A549 (cell line): Measurements from ENCODE around the gene DDN. TPM values are rescaled to one million over a fixed set of nuclear protein-coding genes. Genes with fewer than 3 reads are reported as not detected.

Experiments used
- ATAC-seq, 2 experiments: fragments of 200-7000 bp in 1 of 2; fragments of >200 bp in 1 of 2; cut with Nextera tagmentation in 1 of 2; cut with Tn5 transposase in 1 of 2; 3 replicates each; pipeline versions ENCODE4 v1.8.0 to v1.9.1; 2018 to 2020; ENCODE audit warnings: mild to moderate bottlenecking in 1 of 2, moderate library complexity in 1 of 2
- CTCF ChIA-PET: fragments of 300-600 bp; sonication (Branson Sonifier 250); formaldehyde crosslinking; extraction: SDS; loops from one replicate; lab custom pipeline; 2021; ENCODE audit warnings: antibody characterized with exemption, inconsistent platforms; lab: Yijun Ruan, JAX
- POLR2A ChIA-PET: fragments of 350-600 bp; formaldehyde crosslinking; extraction: SDS; loops from one replicate; lab custom pipeline; 2021; ENCODE audit warnings: antibody characterized with exemption, inconsistent platforms; lab: Yijun Ruan, JAX
- DNase-seq, 2 experiments: peaks; one replicate each; pipeline versions ENCODE4 v3.0.0 to v3.0.0-alpha.2; 2011 to 2016; ENCODE audit warnings: low read depth in 1 of 2, low spot score in 1 of 2
- FAIRE-seq: peaks from 2 replicates; lab custom pipeline; 2011; peaks lifted over from hg19 to GRCh38; lab: Jason Lieb, UNC
- H3K27ac ChIP-seq, 2 experiments: fragments of >200 bp; sonication (Bioruptor Twin); formaldehyde crosslinking; 3 replicates each; pipeline ENCODE4 v1.5.1; 2016 to 2017
- H3K4me1 ChIP-seq: fragments of >200 bp; sonication (Bioruptor Twin); formaldehyde crosslinking; 3 replicates; pipeline ENCODE4 v1.6.1; 2016
- H3K4me2 ChIP-seq: fragments of >200 bp; sonication (Bioruptor Twin); formaldehyde crosslinking; 3 replicates; pipeline ENCODE4 v1.6.1; 2016
- H3K4me3 ChIP-seq: fragments of >200 bp; sonication (Bioruptor Twin); formaldehyde crosslinking; 3 replicates; pipeline ENCODE4 v1.5.1; 2016
- H3K9me3 ChIP-seq: fragments of >200 bp; sonication (Bioruptor Twin); formaldehyde crosslinking; 3 replicates; pipeline ENCODE4 v1.6.1; 2016
- CBX2 ChIP-seq: fragments of 200-600 bp; sonication (generic); IDR thresholded peaks from 2 replicates; pipeline ENCODE4 v1.6.1; 2016; ENCODE audit warnings: low read depth, mild to moderate bottlenecking, borderline replicate concordance
- CBX8 ChIP-seq: fragments of 200-600 bp; sonication (generic); IDR thresholded peaks from 2 replicates; pipeline ENCODE4 v1.6.1; 2016
- CEBPB ChIP-seq, 2 experiments: fragments of >200 bp in 1 of 2; sonication (Bioruptor Twin) in 1 of 2; formaldehyde crosslinking in 1 of 2; IDR thresholded peaks; 2 replicates each; pipeline ENCODE4 v1.6.1; 2012 to 2016
- CHD2 ChIP-seq: fragments of 150-350 bp; IDR thresholded peaks from 2 replicates; pipeline ENCODE4 v1.6.1; 2014; ENCODE audit warnings: low read length; ENCODE audit not compliant: partially characterized antibody
- E2F6 ChIP-seq: IDR thresholded peaks from 2 replicates; pipeline ENCODE4 v1.6.1; 2012; ENCODE audit warnings: low read depth, borderline replicate concordance
- EHF ChIP-seq: fragments of 250-450 bp; sonication (Bioruptor Pico); IDR thresholded peaks from 2 replicates; pipeline ENCODE4 v1.5.0; 2020; ENCODE audit warnings: mild to moderate bottlenecking
- EHMT2 ChIP-seq: fragments of 200-600 bp; sonication (generic); IDR thresholded peaks from 2 replicates; pipeline ENCODE4 v1.6.1; 2016; ENCODE audit warnings: antibody characterized with exemption, low read depth, mild to moderate bottlenecking, moderate library complexity
- EP300 ChIP-seq, 2 experiments: fragments of >200 bp; sonication (Bioruptor Twin); formaldehyde crosslinking; IDR thresholded peaks; 2 replicates in 1 of 2; 3 replicates in 1 of 2; pipeline ENCODE4 v1.6.1; 2016 to 2017
- ESRRA ChIP-seq: fragments of 150-350 bp; IDR thresholded peaks from 2 replicates; pipeline ENCODE4 v1.6.1; 2014; ENCODE audit warnings: mild to moderate bottlenecking, low read length, borderline replicate concordance
- FOSL2 ChIP-seq, 2 experiments: fragments of 450-650 bp in 1 of 2; fragments of >200 bp in 1 of 2; sonication (Bioruptor Twin) in 1 of 2; formaldehyde crosslinking; IDR thresholded peaks; 2 replicates each; pipeline versions ENCODE4 v1.5.0 to v1.6.1; 2016 to 2020; ENCODE audit warnings: mild to moderate bottlenecking in 1 of 2, moderate library complexity in 1 of 2
- FOXS1 ChIP-seq: fragments of 250-450 bp; sonication (Bioruptor Pico); IDR thresholded peaks from 2 replicates; pipeline ENCODE4 v1.5.0; 2020; ENCODE audit warnings: mild to moderate bottlenecking, moderate library complexity
- GATA3 ChIP-seq: IDR thresholded peaks from 2 replicates; pipeline ENCODE4 v1.6.1; 2012; ENCODE audit warnings: borderline replicate concordance
- HEYL ChIP-seq: fragments of 250-450 bp; sonication (Bioruptor Pico); IDR thresholded peaks from 2 replicates; pipeline ENCODE4 v1.8.0; 2021; ENCODE audit warnings: mild to moderate bottlenecking, moderate library complexity
- HOXA7 ChIP-seq: fragments of 250-450 bp; sonication (Bioruptor Pico); IDR thresholded peaks from 2 replicates; pipeline ENCODE4 v1.5.0; 2020; ENCODE audit warnings: mild to moderate bottlenecking, moderate library complexity
- HOXB13 ChIP-seq: fragments of 250-450 bp; sonication (Bioruptor Pico); IDR thresholded peaks from 2 replicates; pipeline ENCODE4 v1.5.0; 2020; ENCODE audit warnings: low read depth, mild to moderate bottlenecking, moderate library complexity
- HOXB5 ChIP-seq: fragments of 250-450 bp; sonication (Bioruptor Pico); IDR thresholded peaks from 2 replicates; pipeline ENCODE4 v1.5.0; 2020; ENCODE audit warnings: mild to moderate bottlenecking, moderate library complexity
- JUNB ChIP-seq: fragments of >200 bp; sonication (Bioruptor Twin); formaldehyde crosslinking; IDR thresholded peaks from 2 replicates; pipeline ENCODE4 v1.6.1; 2016
- KDM1A ChIP-seq: fragments of 200-600 bp; sonication (generic); IDR thresholded peaks from 2 replicates; pipeline ENCODE4 v1.6.1; 2016; ENCODE audit warnings: low read depth, mild to moderate bottlenecking
- MAFK ChIP-seq: fragments of 450-650 bp; IDR thresholded peaks from 2 replicates; pipeline ENCODE4 v1.6.1; 2014; ENCODE audit not compliant: partially characterized antibody
- MAZ ChIP-seq: fragments of 150-350 bp; IDR thresholded peaks from 2 replicates; pipeline ENCODE4 v1.6.1; 2014; ENCODE audit warnings: antibody characterized with exemption, low read depth, low read length, borderline replicate concordance
- NPAS2 ChIP-seq: fragments of 250-450 bp; sonication (Bioruptor Pico); IDR thresholded peaks from 2 replicates; pipeline ENCODE4 v1.8.0; 2022; ENCODE audit warnings: mild to moderate bottlenecking, moderate library complexity, borderline replicate concordance
- RARB ChIP-seq: fragments of 250-450 bp; sonication (Bioruptor Pico); IDR thresholded peaks from 2 replicates; pipeline ENCODE4 v1.8.0; 2021; ENCODE audit warnings: mild to moderate bottlenecking, moderate library complexity
- RCOR1 ChIP-seq: fragments of 150-350 bp; IDR thresholded peaks from 2 replicates; pipeline ENCODE4 v1.6.1; 2014; ENCODE audit warnings: antibody characterized with exemption, low read length, low read depth
- RFX5 ChIP-seq: fragments of 450-650 bp; IDR thresholded peaks from 2 replicates; pipeline ENCODE4 v1.7.1; 2014; ENCODE audit warnings: antibody characterized with exemption, mild to moderate bottlenecking, moderate library complexity
- SMC3 ChIP-seq: fragments of >200 bp; sonication (Bioruptor Twin); formaldehyde crosslinking; IDR thresholded peaks from 3 replicates; pipeline ENCODE4 v1.6.1; 2018; ENCODE audit warnings: inconsistent platforms
- SREBF2 ChIP-seq: fragments of 450-650 bp; IDR thresholded peaks from 2 replicates; pipeline ENCODE4 v1.6.1; 2014; ENCODE audit warnings: mild to moderate bottlenecking, moderate library complexity
- USF2 ChIP-seq: fragments of 450-650 bp; IDR thresholded peaks from 2 replicates; pipeline ENCODE4 v1.6.1; 2014; ENCODE audit warnings: antibody characterized with exemption
- ZFP36 ChIP-seq: fragments of 450-650 bp; IDR thresholded peaks from 2 replicates; pipeline ENCODE4 v1.6.1; 2014; ENCODE audit warnings: borderline replicate concordance; ENCODE audit not compliant: partially characterized antibody
- ZNF302 ChIP-seq: fragments of 250-450 bp; sonication (Bioruptor Pico); IDR thresholded peaks from 2 replicates; pipeline ENCODE4 v1.9.0; 2021; ENCODE audit warnings: inconsistent platforms, mild to moderate bottlenecking, moderate library complexity
- ZSCAN20 ChIP-seq: fragments of 250-450 bp; sonication (Bioruptor Pico); IDR thresholded peaks from 2 replicates; pipeline ENCODE4 v1.8.0; 2022; ENCODE audit warnings: mild to moderate bottlenecking, moderate library complexity
- WGBS: methylation state at CpG from one replicate; pipeline ENCODE4 v1.1.6; 2017; ENCODE audit errors: missing lambda C conversion rate; 5-methylcytosine and 5-hydroxymethylcytosine counted together
- polyA plus RNA-seq, 4 experiments: library from polyadenylated mRNA; depleted of rRNA in 3 of 4; stranded (reverse); fragments of >200 nt; fragmentation: RNase III in 1 of 4; extraction: RNeasy Plus Mini Kit Qiagen cat#74134 plus additional on column Dnase treatment in 1 of 4; gene quantifications; 2 replicates in 3 of 4; 3 replicates in 1 of 4; pipeline ENCODE4 v1.2.3, GENCODE V29; 2011 to 2017

DDN gene
- polyA plus RNA-seq, 2 of the 4 experiments (the other 2 are of a cell fraction) = 0.12 to 0.50 TPM

GRCh38 chr12:48954061-48954460 lies 45.1 kb downstream of the DDN start:
- Histone ChIP-seq H3K4me2 (no peak overlapping the region), H3K9me3 (no peaks in the 10 kb centered on the region), H3K4me3 (no peak overlapping the region), H3K4me1 (peaks cover 10% of the 10 kb centered on the region), H3K27ac (no peak overlapping the region)
- WGBS = 95% methylated on average over 3 of the region's 3 CpGs
- ChIA-PET CTCF (interaction anchor here (1.2 to 77.5 kb wide), 3 partner anchors 0 to 101 kb away, joined by 3 to 2584 read pairs (median 2584); partner anchors contain the start of genes ARF3, DDN, FKBP11 and PRKAG1), POLR2A (no interaction called here)
- TF ChIP-seq SMC3 (no peak), FOSL2 (IDR thresholded peaks at IDR 0.05) (no peak), FOSL2 (CRISPR knock-in tag; IDR thresholded peaks at IDR 0.05) (no peak), HOXA7 (no peak), MAZ (no peak), CBX8 (no peak), RFX5 (no peak), GATA3 (no peak), HOXB5 (no peak), MAFK (no peak)
- DNase-seq (no peak), FAIRE-seq (no peak), ATAC-seq (no peak)

GRCh38 chr12:48952691-48953090 lies 46.5 kb downstream of the DDN start:
- no peak overlapping the region for H3K27ac ChIP-seq
- CTCF ChIA-PET = interaction anchor here (1.2 to 77.5 kb wide), 5 partner anchors 1 to 99 kb away, joined by 3 to 2584 read pairs (median 13); partner anchors contain the start of genes ARF3, DDN, FKBP11 and PRKAG1
- H3K4me3 ChIP-seq = no peak overlapping the region
- ATAC-seq = no peak
- H3K4me2 ChIP-seq = no peak overlapping the region
- H3K9me3 ChIP-seq = no peaks in the 10 kb centered on the region
- POLR2A ChIA-PET = no interaction called here
- DNase-seq = no peak
- 95% methylated on average over 4 of the region's 4 CpGs for WGBS
- no peak for FAIRE-seq
- H3K4me1 ChIP-seq = peaks cover 7% of the 10 kb centered on the region
- TF ChIP-seq EHMT2 (no peak), CHD2 (no peak), ZSCAN20 (no peak), HOXA7 (no peak), RCOR1 (no peak), NPAS2 (CRISPR knock-in tag) (no peak), HOXB13 (CRISPR knock-in tag) (no peak), EP300 (IDR thresholded peaks at IDR 0.05) (no peak), HEYL (CRISPR knock-in tag) (no peak), ESRRA (no peak), FOXS1 (CRISPR knock-in tag) (no peak), SREBF2 (no peak)

GRCh38 chr12:48947727-48948126 lies 51.4 kb downstream of the DDN start:
- WGBS = 80% methylated on average over 3 of the region's 3 CpGs
- FAIRE-seq = no peak
- ChIA-PET CTCF (interaction anchor here (0.6 to 77.5 kb wide), 7 partner anchors 6 to 182 kb away, joined by 3 to 2584 read pairs (median 3); partner anchors contain the start of genes ARF3, DDN, FKBP11 and PRKAG1), POLR2A (no interaction called here)
- no peaks in the 10 kb centered on the region for H3K4me1 ChIP-seq
- no peak overlapping the region for H3K27ac ChIP-seq
- H3K4me2 ChIP-seq = no peak overlapping the region
- no peak for TF ChIP-seq E2F6
- TF ChIP-seq FOXS1 (CRISPR knock-in tag) = no peak
- H3K4me3 ChIP-seq = no peak overlapping the region
- H3K9me3 ChIP-seq = no peaks in the 10 kb centered on the region
- no peak for DNase-seq
- ATAC-seq = no peak

- no peak overlapping the region for H3K27ac ChIP-seq
- H3K4me2 ChIP-seq = no peak overlapping the region
- H3K4me1 ChIP-seq = no peaks in the 10 kb centered on the region
- CTCF ChIA-PET = interaction anchor here (0.6 to 77.5 kb wide), 6 partner anchors 7 to 133 kb away, joined by 3 to 2584 read pairs (median 3); partner anchors contain the start of genes ARF3, DDN, FKBP11 and PRKAG1
- 87% methylated on average over 6 of the region's 6 CpGs for WGBS
- no peak for FAIRE-seq
- H3K9me3 ChIP-seq = no peaks in the 10 kb centered on the region
- TF ChIP-seq EHF (CRISPR knock-in tag) = no peak
- TF ChIP-seq ZNF302 (CRISPR knock-in tag) = no peak
- no peak for TF ChIP-seq CEBPB (IDR thresholded peaks at IDR 0.05)
- no peak for TF ChIP-seq CBX2
- TF ChIP-seq E2F6 = no peak
- TF ChIP-seq KDM1A = no peak
- no peak for TF ChIP-seq ZFP36
- no peak for TF ChIP-seq JUNB
- no peak for TF ChIP-seq RARB (CRISPR knock-in tag)
- TF ChIP-seq EP300 (IDR thresholded peaks at IDR 0.05) = no peak
- no peak for TF ChIP-seq USF2
- TF ChIP-seq HOXB5 = no peak
- ATAC-seq = no peak
- H3K4me3 ChIP-seq = no peak overlapping the region
- no peak for DNase-seq
- POLR2A ChIA-PET = interaction anchor here (1.4 kb wide), 1 partner anchor 11 kb away, joined by 5 read pairs; the partner anchor contains the start of gene ARF3
Observed at GRCh38 chr12:48946943-48947342, 52.2 kb downstream of the DDN start.
